ENCODE measurements around the gene RPS19. TPM values are rescaled to one million over a fixed set of nuclear protein-coding genes. Genes with fewer than 3 reads are reported as not detected.

RPS19 gene
- total RNA-seq, 1 experiment from 2014 or later, result 1,349 TPM

- ChIA-PET POLR2A (no interaction called here), CTCF (no interaction called here)
- no peak for TF ChIP-seq TCF7L2 (IDR thresholded peaks at IDR 0.05; ENCODE audit: low read depth, low read length)
- TF ChIP-seq, protein P1, sequence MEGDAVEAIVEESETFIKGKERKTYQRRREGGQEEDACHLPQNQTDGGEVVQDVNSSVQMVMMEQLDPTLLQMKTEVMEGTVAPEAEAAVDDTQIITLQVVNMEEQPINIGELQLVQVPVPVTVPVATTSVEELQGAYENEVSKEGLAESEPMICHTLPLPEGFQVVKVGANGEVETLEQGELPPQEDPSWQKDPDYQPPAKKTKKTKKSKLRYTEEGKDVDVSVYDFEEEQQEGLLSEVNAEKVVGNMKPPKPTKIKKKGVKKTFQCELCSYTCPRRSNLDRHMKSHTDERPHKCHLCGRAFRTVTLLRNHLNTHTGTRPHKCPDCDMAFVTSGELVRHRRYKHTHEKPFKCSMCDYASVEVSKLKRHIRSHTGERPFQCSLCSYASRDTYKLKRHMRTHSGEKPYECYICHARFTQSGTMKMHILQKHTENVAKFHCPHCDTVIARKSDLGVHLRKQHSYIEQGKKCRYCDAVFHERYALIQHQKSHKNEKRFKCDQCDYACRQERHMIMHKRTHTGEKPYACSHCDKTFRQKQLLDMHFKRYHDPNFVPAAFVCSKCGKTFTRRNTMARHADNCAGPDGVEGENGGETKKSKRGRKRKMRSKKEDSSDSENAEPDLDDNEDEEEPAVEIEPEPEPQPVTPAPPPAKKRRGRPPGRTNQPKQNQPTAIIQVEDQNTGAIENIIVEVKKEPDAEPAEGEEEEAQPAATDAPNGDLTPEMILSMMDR (IDR thresholded peaks at IDR 0.05), result no peak
- TF ChIP-seq REST (IDR thresholded peaks at IDR 0.05; ENCODE audit: insufficient read depth in 1 of 2, low read depth in 2 of 2, low read length in 1 of 2), result no peak
- TF ChIP-seq SIN3A (IDR thresholded peaks at IDR 0.05; ENCODE audit: borderline replicate concordance, insufficient read depth, low read depth, low read length), result no peak
- no peak for TF ChIP-seq POLR2AphosphoS5 (IDR thresholded peaks at IDR 0.05; ENCODE audit: low read depth, low read length)
- Histone ChIP-seq H3K9me3 (ENCODE audit: control insufficient read depth, insufficient read depth, low read depth, low read length) (no peaks in the 10 kb centered on the region), H3K4me1 (ENCODE audit: control insufficient read depth, insufficient read depth, low read length) (no peaks in the 10 kb centered on the region), H3K27me3 (ENCODE audit: control insufficient read depth, insufficient read depth, low read length) (no peaks in the 10 kb centered on the region), H3K4me3 (ENCODE audit: low read depth in 2 of 2, low read length in 2 of 2) (no peak overlapping the region), H3K36me3 (ENCODE audit: control insufficient read depth, insufficient read depth, low read length) (no peaks in the 10 kb centered on the region; the same call in 1 of the 2 replicates), H3K27ac (ENCODE audit: low read length) (no peak overlapping the region)
- DNase-seq (ENCODE audit: low read depth, low spot score), result no peak
- in situ Hi-C loops (cut with HindIII; ENCODE audit: low pct_unique_long_range_greater_than_20kb, low sequenced_read_pairs) (no loop called here), intact Hi-C loops (cut with micrococcal nuclease; ENCODE audit: unreplicated experiment) (no loop called here)
- ATAC-seq, result no peak
- no TSS peak for BruUV-seq (replicated peaks)
Measured at GRCh38 chr19:41904118-41904870, 44.2 kb downstream of the RPS19 start.

- Histone ChIP-seq H3K27ac (ENCODE audit: low read length) (no peak overlapping the region), H3K4me1 (ENCODE audit: control insufficient read depth, insufficient read depth, low read length) (no peaks in the 10 kb centered on the region), H3K27me3 (ENCODE audit: control insufficient read depth, insufficient read depth, low read length) (no peaks in the 10 kb centered on the region), H3K4me3 (ENCODE audit: low read depth in 2 of 2, low read length in 2 of 2) (no peak overlapping the region), H3K36me3 (ENCODE audit: control insufficient read depth, insufficient read depth, low read length) (no peaks in the 10 kb centered on the region; the same call in 1 of the 2 replicates), H3K9me3 (ENCODE audit: control insufficient read depth, insufficient read depth, low read depth, low read length) (no peaks in the 10 kb centered on the region)
- ChIA-PET CTCF (interaction anchor here (0.7 kb wide), 1 partner anchor 29 kb away, joined by 5 read pairs; no protein-coding TSS in a partner anchor), POLR2A (no interaction called here)
- TF ChIP-seq REST (IDR thresholded peaks at IDR 0.05; ENCODE audit: insufficient read depth in 1 of 2, low read depth in 2 of 2, low read length in 1 of 2) (no peak), TCF7L2 (IDR thresholded peaks at IDR 0.05; ENCODE audit: low read depth, low read length) (no peak), POLR2AphosphoS5 (IDR thresholded peaks at IDR 0.05; ENCODE audit: low read depth, low read length) (no peak), SIN3A (IDR thresholded peaks at IDR 0.05; ENCODE audit: borderline replicate concordance, insufficient read depth, low read depth, low read length) (no peak)
- TF ChIP-seq, protein P1 (IDR thresholded peaks at IDR 0.05), result no peak
- ATAC-seq, result no peak
- in situ Hi-C loops (cut with HindIII; ENCODE audit: low pct_unique_long_range_greater_than_20kb, low sequenced_read_pairs), result no loop called here
- intact Hi-C loops (cut with micrococcal nuclease; ENCODE audit: unreplicated experiment), result no loop called here
- BruUV-seq (replicated peaks), result no TSS peak
- DNase-seq (ENCODE audit: low read depth, low spot score), result no peak
Measured at GRCh38 chr19:41905273-41906002, 45.4 kb downstream of the RPS19 start.
